NCI-H524 treated with DMSO at 0.1 percent for 48 hours (cell line): Measurements from ENCODE around the gene YY1AP1.
"Not testable (repeated sequence)": the region's sequence is repeated elsewhere in the genome, so short reads cannot be mapped to it uniquely, and the experiment has no call there.

Source experiments
- DNase-seq: peaks from one replicate; lab custom pipeline; 2025; lab: John Stamatoyannopoulos, UW

YY1AP1 gene

DNA sequence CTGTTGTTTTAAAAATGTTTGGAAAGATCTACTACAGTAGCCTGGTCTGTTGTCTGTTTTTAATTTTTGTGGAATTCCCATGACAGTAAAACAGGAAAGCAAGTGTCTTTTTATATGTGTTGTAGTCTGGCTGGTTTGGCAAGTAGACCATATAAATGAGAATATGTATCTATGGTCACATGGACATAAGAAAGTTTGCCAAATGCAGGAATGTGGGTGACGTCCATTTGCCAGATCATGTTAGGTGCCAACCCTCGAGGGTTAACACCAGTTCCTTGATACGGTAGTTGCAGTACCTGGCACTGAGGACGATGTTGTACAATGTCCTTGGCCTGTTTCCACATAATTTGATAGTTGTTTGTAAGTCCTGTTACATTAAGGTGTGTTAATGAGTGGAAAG lies 6.5 kb upstream of the YY1AP1 start:
- DNase-seq = no peak

DNA sequence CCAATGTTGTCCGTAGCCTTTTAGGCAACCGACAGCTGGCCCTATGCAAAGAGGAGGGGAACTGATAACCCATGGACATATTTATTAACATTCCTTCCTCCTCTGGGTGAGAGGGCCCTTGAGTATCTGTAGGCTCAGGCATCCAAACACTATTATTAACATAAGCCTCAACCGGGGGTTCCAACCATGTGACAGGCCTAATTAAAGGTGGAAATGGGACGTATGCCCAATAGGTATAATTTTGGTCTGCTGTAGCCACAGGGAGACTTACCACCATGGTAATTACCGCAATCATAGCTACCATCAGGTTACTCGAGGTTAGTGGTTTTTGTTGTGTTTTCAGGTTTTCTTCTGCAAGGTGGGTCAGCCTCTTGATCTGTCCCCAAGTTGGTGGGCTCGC lies 5.6 kb upstream of the YY1AP1 start:
- no peak for DNase-seq

DNA sequence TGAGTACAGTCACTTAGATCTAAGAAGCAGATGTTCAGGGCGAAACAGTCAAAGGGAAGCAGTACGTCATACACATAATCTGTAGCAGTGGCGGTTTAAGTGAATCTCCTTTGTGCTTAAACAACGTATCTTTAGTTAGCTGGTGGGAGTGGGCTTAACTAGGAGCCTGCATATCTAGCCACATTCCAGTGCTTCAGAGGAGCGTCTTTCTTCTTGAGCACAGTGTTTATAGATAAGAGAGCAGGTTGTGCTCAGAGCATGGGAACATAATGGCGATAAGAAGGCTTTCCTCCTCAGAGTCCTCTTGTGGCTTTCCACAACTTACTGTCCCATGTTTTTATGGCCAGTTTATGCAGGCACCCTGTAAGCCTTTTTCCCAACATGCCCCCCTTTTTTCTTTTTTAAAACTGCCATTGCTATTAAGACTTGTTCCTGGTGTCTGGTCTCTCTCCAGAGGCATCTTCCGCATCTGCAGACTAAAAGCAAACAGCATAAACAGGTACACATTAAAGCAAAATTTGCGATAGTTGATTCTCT lies 3.5 kb upstream of the YY1AP1 start:
- DNase-seq = peak; percentile 9

DNA sequence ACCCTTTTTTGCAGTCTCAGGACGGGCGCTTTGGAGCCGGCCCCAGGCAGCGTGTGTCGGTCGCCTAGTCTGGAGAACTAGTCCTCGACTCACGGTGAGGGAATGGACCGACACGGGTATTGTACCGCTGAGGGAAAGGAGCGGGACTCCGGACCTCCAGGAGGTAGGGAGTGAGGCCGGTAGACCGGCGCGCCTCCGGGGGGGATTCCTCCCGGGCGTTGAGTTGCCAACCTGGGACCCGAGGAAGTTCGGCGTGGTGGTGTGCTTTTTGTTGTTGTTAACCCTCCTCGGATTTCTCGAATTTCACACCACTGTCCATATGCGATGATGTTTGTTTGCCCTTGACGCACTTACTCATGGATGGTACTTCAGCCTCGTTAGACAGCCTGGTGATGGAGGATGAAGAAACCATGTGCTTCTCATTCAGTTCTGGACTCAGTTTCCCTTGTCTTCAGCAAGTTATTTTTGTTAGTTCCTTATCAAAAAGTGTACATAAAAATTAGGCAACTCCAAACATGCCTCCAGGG lies 570 bp upstream of the YY1AP1 start, which contains the start of gene DAP3:
Gene DAP3, plus strand, starts transcription at position 11 of the 527 bp plus-strand sequence. CDS start 20,689 bp downstream, outside the sequence.
- not testable (repeated sequence) for DNase-seq

- DNase-seq = not testable (repeated sequence)
Measured at GRCh38 chr1:155687705-155688323, 760 bp downstream of the YY1AP1 start.

- no peak for DNase-seq
Measured at GRCh38 chr1:155681776-155682175, 6.8 kb downstream of the YY1AP1 start.

GRCh38 chr1:155680531-155680930 lies 8.0 kb downstream of the YY1AP1 start:
- no peak for DNase-seq

GRCh38 chr1:155678992-155679391 lies 9.6 kb downstream of the YY1AP1 start:
- DNase-seq = not testable (repeated sequence)

GRCh38 chr1:155678027-155678426 lies 10.5 kb downstream of the YY1AP1 start:
- DNase-seq = no peak

- no peak for DNase-seq
Measured at GRCh38 chr1:155673003-155673402, 15.6 kb downstream of the YY1AP1 start.

DNA sequence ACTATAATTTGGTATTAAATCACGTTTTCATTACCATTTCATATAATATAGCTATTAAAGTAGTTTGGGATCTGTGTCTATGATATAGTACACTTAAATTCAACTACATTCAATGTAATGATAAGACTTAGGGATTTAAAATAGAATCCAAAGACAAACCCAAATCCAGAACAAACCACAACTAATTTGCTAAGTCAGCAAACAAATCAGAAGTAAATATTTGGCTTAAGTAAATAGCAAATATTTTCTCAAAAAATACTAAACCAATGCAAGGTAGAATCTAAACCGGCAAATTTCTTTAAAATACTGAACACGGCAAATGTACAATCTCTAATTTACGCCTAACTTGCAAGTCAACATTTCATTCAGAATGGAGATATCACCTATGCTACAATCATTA lies 16.8 kb downstream of the YY1AP1 start:
- no peak for DNase-seq

- DNase-seq = no peak
Measured at GRCh38 chr1:155669233-155670162, 19.1 kb downstream of the YY1AP1 start.

DNA sequence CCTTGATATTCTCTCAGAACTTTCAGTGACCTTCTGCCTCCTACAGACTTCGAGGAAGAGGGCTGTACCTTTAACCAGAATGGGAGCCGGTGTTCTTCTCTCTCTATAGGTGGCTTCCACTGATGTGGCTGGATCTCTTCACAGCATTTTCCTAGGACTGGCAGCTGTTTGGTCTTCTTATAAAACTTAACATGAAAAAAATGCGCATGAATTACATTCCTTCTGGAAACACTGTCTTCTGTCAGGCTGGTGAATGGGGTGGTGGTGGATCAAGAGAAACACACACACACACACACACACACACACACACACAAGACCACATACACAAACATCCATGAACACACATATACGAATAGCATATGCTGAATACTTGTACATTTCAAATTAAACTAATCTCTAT lies 27.3 kb downstream of the YY1AP1 start:
- DNase-seq = not testable (repeated sequence)

GRCh38 chr1:155657463-155657862 lies 31.1 kb downstream of the YY1AP1 start:
- no peak for DNase-seq

DNA sequence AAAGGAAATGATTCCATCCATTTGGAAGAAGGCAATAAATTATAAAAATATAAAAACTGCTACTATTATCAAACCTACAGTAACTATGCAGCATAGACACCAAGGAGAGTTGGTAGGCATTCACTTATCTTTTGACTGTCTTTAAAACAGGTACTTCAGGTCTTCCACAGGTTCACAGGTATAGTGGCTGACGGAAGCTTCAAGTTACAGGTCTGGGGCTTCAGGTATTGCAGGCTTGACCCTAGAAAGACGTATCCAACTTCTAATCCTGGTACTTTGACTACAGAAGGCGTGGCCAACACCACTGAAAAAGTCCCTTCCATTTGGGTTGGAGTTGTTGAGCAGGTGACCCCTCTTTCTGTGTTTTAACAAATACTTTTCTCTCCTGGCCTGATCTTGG lies 35.6 kb downstream of the YY1AP1 start:
- no peak for DNase-seq

GRCh38 chr1:155651861-155652661 lies 36.5 kb downstream of the YY1AP1 start:
- no peak for DNase-seq

DNA sequence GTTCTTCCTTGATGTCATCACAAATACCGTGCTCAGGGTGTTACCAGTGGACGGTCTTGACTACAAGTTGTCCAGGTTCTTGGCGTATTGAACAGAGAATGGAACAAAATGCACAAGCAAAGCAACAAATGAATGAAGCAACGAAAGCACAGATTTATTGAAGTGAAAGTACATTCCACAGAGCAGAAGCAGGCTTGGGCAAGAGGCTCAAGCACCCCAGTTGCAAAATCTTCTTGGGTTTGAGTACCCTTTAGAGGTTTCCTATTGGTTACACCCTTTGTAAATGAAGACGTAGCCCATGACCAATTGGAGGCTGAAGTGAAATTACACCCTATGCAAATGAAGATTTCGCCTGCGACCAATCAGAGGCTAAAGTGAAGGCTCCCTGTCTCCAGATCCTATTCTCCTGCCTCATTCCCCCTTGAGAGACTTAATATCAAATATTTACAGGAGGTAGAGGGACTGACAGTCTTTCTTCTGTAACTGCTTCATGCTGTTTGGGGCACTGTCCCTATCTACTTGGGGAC lies 38.3 kb downstream of the YY1AP1 start:
- no peak for DNase-seq

- DNase-seq = no peak
Measured at GRCh38 chr1:155649676-155650075, 38.9 kb downstream of the YY1AP1 start.

DNA sequence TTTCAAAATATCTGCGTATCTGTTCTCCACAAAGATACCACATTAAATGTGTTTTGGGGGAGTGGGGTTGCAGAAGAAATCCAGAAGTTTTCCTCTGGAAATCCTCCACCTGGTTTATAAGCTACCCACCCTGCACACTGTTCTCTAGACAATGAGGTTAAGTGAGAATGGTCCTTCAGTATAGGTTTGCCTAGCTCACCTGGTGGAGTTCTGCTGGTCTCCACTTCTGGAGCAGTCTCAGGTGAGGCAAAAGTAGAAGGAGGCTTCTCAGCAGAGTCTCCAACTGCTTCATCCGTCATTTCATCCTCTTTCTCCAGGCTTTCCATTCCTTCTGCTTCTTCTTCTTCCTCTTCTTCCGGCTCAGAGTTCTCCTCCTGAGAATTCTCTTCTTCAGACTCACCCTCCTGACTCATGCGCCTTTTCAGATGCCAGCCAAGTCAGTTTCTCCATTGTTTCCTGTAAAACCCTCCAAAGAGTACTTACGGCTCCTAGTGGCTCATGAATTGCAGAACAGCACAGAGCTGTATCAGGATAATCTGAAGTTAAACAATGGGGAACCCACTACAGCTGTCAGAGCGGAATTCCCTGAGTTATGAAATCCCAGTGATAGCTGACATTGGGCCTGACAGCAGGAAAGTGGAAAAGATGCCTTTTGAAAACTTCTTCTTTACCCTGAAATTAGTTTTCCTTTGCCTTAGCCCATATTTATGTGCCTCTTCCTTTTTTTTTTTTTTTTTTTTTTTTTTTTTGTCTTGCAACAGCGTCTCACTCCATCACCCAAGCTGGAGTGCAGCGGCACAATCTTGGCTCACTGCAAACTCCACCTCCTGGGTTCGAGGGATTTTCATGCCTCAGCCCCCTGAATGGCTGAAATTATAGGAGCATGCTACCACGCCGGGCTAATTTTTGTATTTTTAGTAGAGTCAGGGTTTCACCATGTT lies 40.1 kb downstream of the YY1AP1 start:
- no peak for DNase-seq

DNA sequence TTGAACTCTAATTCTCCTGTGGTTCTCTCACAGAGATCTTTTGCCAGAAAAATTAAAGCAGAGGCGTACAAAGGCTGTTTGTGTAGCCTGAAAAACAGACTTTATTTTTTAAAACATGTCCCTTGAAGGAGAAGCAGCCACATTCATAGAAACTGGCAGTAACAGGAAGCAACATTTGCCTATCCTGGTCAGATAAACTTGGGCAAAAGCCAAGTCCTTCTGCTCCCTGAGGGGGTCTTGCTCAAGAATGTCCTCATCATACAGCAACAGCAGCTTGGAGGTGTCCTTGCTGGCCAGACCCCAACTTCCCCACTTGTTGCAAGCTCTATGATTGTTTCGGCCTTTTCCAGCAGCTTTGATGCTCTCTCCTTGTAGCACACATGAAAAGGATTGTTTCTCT lies 42.3 kb downstream of the YY1AP1 start:
- DNase-seq = no peak
